Activated CD4-positive, alpha-beta T cell treated with anti-CD3 and anti-CD28 coated beads, Interleukin-2, amount 10 ng/mL, durations not matched to agents 24 days and 14 days (primary cell): ENCODE results near the gene HBG1. TPM values are rescaled to one million over a fixed set of nuclear protein-coding genes. Genes with fewer than 3 reads are reported as not detected.

ENCODE experiments used
- DNase-seq: peaks from one replicate; pipeline ENCODE4 v3.0.0; 2022
- H3K27ac Mint-ChIP-seq: one replicate; pipeline ENCODE4 v1.8.0; 2022; ENCODE audit warnings: mild to moderate bottlenecking, mixed read lengths
- H3K27me3 Mint-ChIP-seq: one replicate; pipeline ENCODE4 v1.8.0; 2022; ENCODE audit warnings: mixed read lengths
- H3K36me3 Mint-ChIP-seq: one replicate; pipeline ENCODE4 v1.8.0; 2022; ENCODE audit warnings: low read depth, mild to moderate bottlenecking, mixed read lengths
- H3K4me1 Mint-ChIP-seq: one replicate; pipeline ENCODE4 v1.8.0; 2021; ENCODE audit warnings: mixed read lengths
- H3K4me3 Mint-ChIP-seq: one replicate; pipeline ENCODE4 v1.8.0; 2022; ENCODE audit warnings: mild to moderate bottlenecking, moderate library complexity, mixed read lengths
- H3K9me3 Mint-ChIP-seq: one replicate; pipeline ENCODE4 v1.8.0; 2021; ENCODE audit warnings: mixed read lengths
- intact Hi-C: fragments of 100-400 bp; cut with micrococcal nuclease; formaldehyde crosslinking; loops from one replicate; pipeline ENCODE4 v1.15.1; 2023
- total RNA-seq: library from RNA; stranded (reverse); gene quantifications from 2 replicates; pipeline ENCODE4 v1.2.3, GENCODE V29; 2022

HBG1 gene
- total RNA-seq, 1 donor from 2014 or later: not detected

DNA sequence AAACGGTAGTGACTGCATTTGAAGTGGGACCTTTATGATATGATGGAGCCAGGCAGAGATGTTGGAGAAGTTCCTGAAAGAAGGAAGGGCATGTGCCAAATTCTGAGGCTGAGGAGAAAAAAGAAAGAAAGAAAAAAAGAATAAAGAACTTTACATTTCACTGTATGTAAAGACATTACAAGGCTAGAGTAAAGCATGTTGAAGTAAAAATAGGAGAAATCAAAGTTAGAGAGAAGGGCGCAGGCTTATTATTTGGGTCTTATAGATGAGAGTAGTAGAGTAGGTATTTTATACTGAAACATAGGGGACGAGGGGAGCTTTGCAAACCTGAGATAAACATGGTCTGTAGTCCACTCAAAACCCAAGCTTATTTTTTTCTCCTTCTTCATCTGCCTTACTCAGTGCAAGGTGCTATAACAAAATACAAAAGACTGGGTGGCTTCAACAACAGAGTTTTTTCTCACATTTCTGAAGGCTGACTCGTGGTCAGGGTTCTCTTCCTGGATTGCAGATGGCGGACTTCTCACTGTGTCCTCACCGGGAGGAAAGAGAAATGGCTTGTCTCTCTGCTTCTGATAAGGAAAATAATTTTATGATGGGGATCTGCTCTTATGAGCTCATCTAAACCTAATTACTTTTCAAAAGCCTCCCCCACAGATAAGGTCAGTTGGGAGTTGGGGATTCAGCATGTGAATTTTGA lies 2.7 kb downstream of the HBG1 start:
- no peaks in the 10 kb centered on the region for H3K4me1 Mint-ChIP-seq
- H3K27ac Mint-ChIP-seq: no peak overlapping the region
- H3K36me3 Mint-ChIP-seq: no peaks in the 10 kb centered on the region
- H3K4me3 Mint-ChIP-seq: no peak overlapping the region
- no peaks in the 10 kb centered on the region for H3K27me3 Mint-ChIP-seq
- no peak for DNase-seq
- H3K9me3 Mint-ChIP-seq: no peaks in the 10 kb centered on the region
- intact Hi-C loops: no loop called here

- DNase-seq: no peak
- intact Hi-C loops: no loop called here
- H3K4me3 Mint-ChIP-seq: no peak overlapping the region
- no peaks in the 10 kb centered on the region for H3K27me3 Mint-ChIP-seq
- H3K4me1 Mint-ChIP-seq: no peaks in the 10 kb centered on the region
- H3K9me3 Mint-ChIP-seq: no peaks in the 10 kb centered on the region
- H3K36me3 Mint-ChIP-seq: no peaks in the 10 kb centered on the region
- H3K27ac Mint-ChIP-seq: no peak overlapping the region
Observed at GRCh38 chr11:5245155-5245554, 4.5 kb downstream of the HBG1 start.

- no peak for DNase-seq
- Mint-ChIP-seq H3K4me3 (no peak overlapping the region), H3K9me3 (no peaks in the 10 kb centered on the region), H3K27ac (no peak overlapping the region), H3K36me3 (no peaks in the 10 kb centered on the region), H3K27me3 (no peaks in the 10 kb centered on the region), H3K4me1 (no peaks in the 10 kb centered on the region)
- intact Hi-C loops: no loop called here
Observed at GRCh38 chr11:5243816-5244180, 5.9 kb downstream of the HBG1 start.

- Mint-ChIP-seq H3K9me3 (no peaks in the 10 kb centered on the region), H3K4me1 (no peaks in the 10 kb centered on the region), H3K36me3 (no peaks in the 10 kb centered on the region), H3K4me3 (no peak overlapping the region), H3K27me3 (peaks cover 2% of the 10 kb centered on the region), H3K27ac (no peak overlapping the region)
- intact Hi-C loops: no loop called here
- DNase-seq: no peak
Observed at GRCh38 chr11:5242933-5243815, 6.5 kb downstream of the HBG1 start.

DNA sequence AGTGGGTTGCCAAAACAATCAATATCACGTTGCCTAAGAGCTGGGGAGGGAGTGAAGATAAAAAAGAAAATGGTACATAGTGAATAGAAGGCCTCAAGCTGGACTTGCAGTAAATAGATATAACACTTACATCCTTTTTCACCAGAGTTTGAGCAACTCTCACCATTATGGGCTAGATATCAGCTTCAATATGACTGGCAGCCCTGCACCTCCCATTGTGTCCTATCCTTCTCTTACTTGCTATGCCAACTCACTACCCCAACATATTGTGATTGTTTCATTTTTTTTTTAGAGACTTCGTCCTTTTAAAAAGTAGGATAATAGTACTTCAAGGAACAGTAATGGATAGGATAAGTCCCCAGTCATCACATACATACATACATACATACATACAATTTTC lies 7.4 kb downstream of the HBG1 start:
- DNase-seq: no peak

DNA sequence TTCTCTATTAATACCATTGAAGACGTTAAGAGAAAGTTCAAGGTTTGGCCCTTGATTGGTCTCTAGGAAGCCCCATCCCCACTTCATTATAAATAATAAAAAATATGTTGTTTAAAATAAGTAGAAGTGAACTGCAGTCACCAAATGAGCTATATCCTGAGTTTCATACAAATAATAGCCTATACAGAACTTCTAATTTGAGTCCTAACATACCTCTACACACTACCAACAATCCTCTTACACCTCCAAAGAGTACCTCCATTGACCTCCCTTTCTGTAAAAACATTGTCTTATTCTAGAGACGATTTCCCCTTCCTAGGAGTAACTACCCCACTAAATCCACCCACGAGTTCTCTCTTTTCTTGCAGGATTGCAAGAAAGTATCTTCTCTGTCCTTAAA lies 8.2 kb downstream of the HBG1 start:
- DNase-seq: no peak
- intact Hi-C loops: no loop called here
- Mint-ChIP-seq H3K36me3 (no peaks in the 10 kb centered on the region), H3K27ac (no peak overlapping the region), H3K4me1 (no peaks in the 10 kb centered on the region), H3K4me3 (no peak overlapping the region), H3K9me3 (no peaks in the 10 kb centered on the region), H3K27me3 (peaks cover 4% of the 10 kb centered on the region)

More for the DNA sequence above, 7.4 kb downstream of the HBG1 start:
- intact Hi-C loops: no loop called here
- Mint-ChIP-seq H3K4me3 (no peak overlapping the region), H3K9me3 (no peaks in the 10 kb centered on the region), H3K36me3 (no peaks in the 10 kb centered on the region), H3K27me3 (peaks cover 4% of the 10 kb centered on the region), H3K27ac (no peak overlapping the region), H3K4me1 (no peaks in the 10 kb centered on the region)

GRCh38 chr11:5240458-5240857 lies 9.2 kb downstream of the HBG1 start:
- no peak overlapping the region for H3K27ac Mint-ChIP-seq
- intact Hi-C loops: no loop called here
- no peak overlapping the region for H3K4me3 Mint-ChIP-seq
- H3K9me3 Mint-ChIP-seq: no peaks in the 10 kb centered on the region
- no peak for DNase-seq
- no peaks in the 10 kb centered on the region for H3K36me3 Mint-ChIP-seq
- peaks cover 6% of the 10 kb centered on the region for H3K27me3 Mint-ChIP-seq
- no peaks in the 10 kb centered on the region for H3K4me1 Mint-ChIP-seq

DNA sequence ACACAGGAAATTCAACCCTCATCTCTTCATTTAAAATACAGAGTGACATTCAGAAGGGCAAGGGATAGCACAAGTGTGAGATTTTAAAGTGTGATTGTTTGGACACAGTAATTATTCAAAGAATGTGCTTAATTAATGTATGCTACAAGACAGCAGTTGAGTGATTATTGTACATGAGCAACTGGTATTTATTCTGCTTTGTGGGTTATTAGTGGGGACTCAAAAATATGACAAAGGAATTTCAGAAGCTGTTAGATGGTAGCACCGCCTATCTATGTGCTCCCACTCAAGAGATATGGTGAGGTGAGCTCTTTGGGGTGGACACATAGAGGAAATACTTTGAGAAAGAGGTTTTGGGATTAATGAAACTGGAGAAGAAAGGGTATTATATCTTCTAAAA lies 9.6 kb downstream of the HBG1 start:
- peaks cover 9% of the 10 kb centered on the region for H3K27me3 Mint-ChIP-seq
- no peak overlapping the region for H3K4me3 Mint-ChIP-seq
- no peaks in the 10 kb centered on the region for H3K9me3 Mint-ChIP-seq
- intact Hi-C loops: no loop called here
- no peak overlapping the region for H3K27ac Mint-ChIP-seq
- no peaks in the 10 kb centered on the region for H3K36me3 Mint-ChIP-seq
- DNase-seq: no peak
- no peaks in the 10 kb centered on the region for H3K4me1 Mint-ChIP-seq

- Mint-ChIP-seq H3K9me3 (no peaks in the 10 kb centered on the region), H3K27me3 (peaks cover 9% of the 10 kb centered on the region), H3K4me3 (no peak overlapping the region), H3K36me3 (no peaks in the 10 kb centered on the region), H3K4me1 (peaks cover 6% of the 10 kb centered on the region), H3K27ac (no peak overlapping the region)
- no peak for DNase-seq
- intact Hi-C loops: no loop called here
Observed at GRCh38 chr11:5239046-5239445, 10.6 kb downstream of the HBG1 start.

- H3K27ac Mint-ChIP-seq: no peak overlapping the region
- H3K27me3 Mint-ChIP-seq: peaks cover 9% of the 10 kb centered on the region
- intact Hi-C loops: no loop called here
- H3K4me1 Mint-ChIP-seq: peaks cover 6% of the 10 kb centered on the region
- no peaks in the 10 kb centered on the region for H3K36me3 Mint-ChIP-seq
- H3K9me3 Mint-ChIP-seq: no peaks in the 10 kb centered on the region
- H3K4me3 Mint-ChIP-seq: no peak overlapping the region
- no peak for DNase-seq
Observed at GRCh38 chr11:5238486-5238885, 11.2 kb downstream of the HBG1 start.

GRCh38 chr11:5237420-5237819 lies 12.2 kb downstream of the HBG1 start:
- intact Hi-C loops: no loop called here
- peaks cover 9% of the 10 kb centered on the region for H3K27me3 Mint-ChIP-seq
- no peak overlapping the region for H3K27ac Mint-ChIP-seq
- no peaks in the 10 kb centered on the region for H3K36me3 Mint-ChIP-seq
- H3K9me3 Mint-ChIP-seq: no peaks in the 10 kb centered on the region
- no peak for DNase-seq
- peaks cover 6% of the 10 kb centered on the region for H3K4me1 Mint-ChIP-seq
- H3K4me3 Mint-ChIP-seq: no peak overlapping the region

DNA sequence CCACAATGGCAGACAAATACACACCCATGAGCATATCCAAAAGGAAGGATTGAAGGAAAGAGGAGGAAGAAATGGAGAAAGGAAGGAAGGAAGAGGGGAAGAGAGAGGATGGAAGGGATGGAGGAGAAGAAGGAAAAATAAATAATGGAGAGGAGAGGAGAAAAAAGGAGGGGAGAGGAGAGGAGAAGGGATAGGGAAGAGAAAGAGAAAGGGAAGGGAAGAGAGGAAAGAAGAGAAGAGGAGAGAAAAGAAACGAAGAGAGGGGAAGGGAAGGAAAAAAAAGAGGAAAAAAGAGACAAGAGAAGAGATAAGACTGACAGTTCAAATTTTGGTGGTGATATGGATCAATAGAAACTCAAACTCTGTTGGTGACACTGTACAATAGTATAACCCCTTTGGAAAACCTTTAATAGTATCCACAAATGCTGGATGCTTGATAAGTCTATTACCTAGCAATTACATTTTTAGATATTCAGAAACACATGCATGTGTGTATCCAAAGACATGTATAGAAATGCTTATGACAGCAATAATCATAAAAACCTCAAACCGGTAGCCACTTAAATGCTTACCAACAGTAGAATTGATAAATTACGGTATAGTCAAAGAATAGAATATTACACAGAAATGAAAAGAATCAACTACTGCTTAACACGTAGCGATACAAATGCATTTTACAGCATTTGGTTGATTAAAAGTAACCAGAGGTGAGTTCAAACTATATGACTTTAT lies 14.1 kb downstream of the HBG1 start:
- intact Hi-C loops: no loop called here
- H3K4me1 Mint-ChIP-seq: peaks cover 6% of the 10 kb centered on the region
- no peak for DNase-seq
- no peak overlapping the region for H3K4me3 Mint-ChIP-seq
- no peak overlapping the region for H3K27ac Mint-ChIP-seq
- no peaks in the 10 kb centered on the region for H3K9me3 Mint-ChIP-seq
- H3K36me3 Mint-ChIP-seq: no peaks in the 10 kb centered on the region
- H3K27me3 Mint-ChIP-seq: peaks cover 9% of the 10 kb centered on the region

GRCh38 chr11:5234381-5234834 lies 15.2 kb downstream of the HBG1 start, which contains the start of gene HBD:
TSS of gene HBD (minus strand) at chr11:5234483. CDS start at chr11:5234433, 50 bp downstream.
- no peaks in the 10 kb centered on the region for H3K9me3 Mint-ChIP-seq
- H3K4me1 Mint-ChIP-seq: peaks cover 6% of the 10 kb centered on the region
- DNase-seq: no peak
- H3K36me3 Mint-ChIP-seq: no peaks in the 10 kb centered on the region
- H3K27me3 Mint-ChIP-seq: peaks cover 9% of the 10 kb centered on the region
- no peak within 1 kb of the TSS for H3K4me3 Mint-ChIP-seq
- no peak within 1 kb of the TSS for H3K27ac Mint-ChIP-seq
- intact Hi-C loops: no loop called here

GRCh38 chr11:5233307-5233706 lies 16.4 kb downstream of the HBG1 start:
- DNase-seq: no peak
- Mint-ChIP-seq H3K27me3 (peaks cover 7% of the 10 kb centered on the region), H3K4me1 (peaks cover 6% of the 10 kb centered on the region), H3K27ac (no peak overlapping the region), H3K4me3 (no peak overlapping the region), H3K9me3 (no peaks in the 10 kb centered on the region), H3K36me3 (no peaks in the 10 kb centered on the region)
- intact Hi-C loops: no loop called here
